GM19452 (cell line): ENCODE results near the gene RAPGEF2.
A peak's percentile ranks its signal among the peaks of the same experiment; 100 is the strongest.

Source experiments
- ATAC-seq: cut with Tn5 transposase; IDR thresholded peaks from one replicate; pipeline ENCODE4 v1.9.1; 2021; ENCODE audit not compliant: unreplicated experiment

Gene RAPGEF2

GRCh38 chr4:159129814-159130550, 27.1 kb downstream of the RAPGEF2 start:
- no peak for ATAC-seq

GRCh38 chr4:159131564-159131963, 28.7 kb downstream of the RAPGEF2 start:
- ATAC-seq, result no peak

GRCh38 chr4:159134429-159134828, 31.6 kb downstream of the RAPGEF2 start:
- no peak for ATAC-seq

- ATAC-seq, result no peak
These were observed 34.3 kb downstream of the RAPGEF2 start for GRCh38 chr4:159137176-159137575.

GRCh38 chr4:159138436-159138835, 35.6 kb downstream of the RAPGEF2 start:
- no peak for ATAC-seq

GRCh38 chr4:159141193-159141592, 38.3 kb downstream of the RAPGEF2 start:
- no peak for ATAC-seq

- ATAC-seq, result no peak
These were observed 39.4 kb downstream of the RAPGEF2 start for GRCh38 chr4:159142241-159142640.

GRCh38 chr4:159142681-159143384, 40.0 kb downstream of the RAPGEF2 start:
- no peak for ATAC-seq

GRCh38 chr4:159143687-159144086, 40.8 kb downstream of the RAPGEF2 start:
- ATAC-seq, result no peak

- no peak for ATAC-seq
These were observed 41.3 kb downstream of the RAPGEF2 start for GRCh38 chr4:159144112-159144694.

- ATAC-seq, result no peak
These were observed 42.6 kb downstream of the RAPGEF2 start for GRCh38 chr4:159145318-159145991.

- no peak for ATAC-seq
These were observed 43.1 kb downstream of the RAPGEF2 start for GRCh38 chr4:159145992-159146330.

- no peak for ATAC-seq
These were observed 43.6 kb downstream of the RAPGEF2 start for GRCh38 chr4:159146488-159146887.

- no peak for ATAC-seq
These were observed 45.6 kb downstream of the RAPGEF2 start for GRCh38 chr4:159148441-159148840.

- ATAC-seq, result no peak
These were observed 46.8 kb downstream of the RAPGEF2 start for GRCh38 chr4:159149666-159150065.

- ATAC-seq, result no peak
These were observed 47.5 kb downstream of the RAPGEF2 start for GRCh38 chr4:159150396-159150795.

- ATAC-seq, result peak; percentile 54
These were observed 48.0 kb downstream of the RAPGEF2 start for GRCh38 chr4:159150821-159151390.

- no peak for ATAC-seq
These were observed 48.8 kb downstream of the RAPGEF2 start for GRCh38 chr4:159151689-159152088.

GRCh38 chr4:159152181-159152580, 49.3 kb downstream of the RAPGEF2 start:
- no peak for ATAC-seq

- no peak for ATAC-seq
These were observed 50.8 kb downstream of the RAPGEF2 start for GRCh38 chr4:159153669-159154068.

- no peak for ATAC-seq
These were observed 52.2 kb downstream of the RAPGEF2 start for GRCh38 chr4:159155119-159155518.
